ELR (cell line): ENCODE measurements around the gene NRP1.
"Not testable (repeated sequence)": the region's sequence is repeated elsewhere in the genome, so short reads cannot be mapped to it uniquely, and the experiment has no call there.

Experiments
- DNase-seq: peaks from one replicate; pipeline ENCODE4 v3.0.0-alpha.2; 2015; ENCODE audit warnings: low read depth

The NRP1 gene

GRCh38 chr10:33321516-33321915 lies 13.0 kb downstream of the NRP1 start:
- no peak for DNase-seq

GRCh38 chr10:33320288-33320687 lies 14.2 kb downstream of the NRP1 start:
- no peak for DNase-seq

GRCh38 chr10:33315891-33316290 lies 18.6 kb downstream of the NRP1 start:
- DNase-seq: no peak

GRCh38 chr10:33314811-33315561 lies 19.5 kb downstream of the NRP1 start:
- DNase-seq: peak; percentile 29

- no peak for DNase-seq
Measured at GRCh38 chr10:33311640-33312039, 22.8 kb downstream of the NRP1 start.

- no peak for DNase-seq
Measured at GRCh38 chr10:33310853-33311252, 23.6 kb downstream of the NRP1 start.

GRCh38 chr10:33309406-33309805 lies 25.1 kb downstream of the NRP1 start:
- no peak for DNase-seq

- no peak for DNase-seq
Measured at GRCh38 chr10:33307835-33308234, 26.6 kb downstream of the NRP1 start.

- DNase-seq: peak; percentile 36
Measured at GRCh38 chr10:33306701-33307519, 27.6 kb downstream of the NRP1 start.

- DNase-seq: no peak
Measured at GRCh38 chr10:33306126-33306525, 28.3 kb downstream of the NRP1 start.

GRCh38 chr10:33304423-33305225 lies 29.8 kb downstream of the NRP1 start:
- no peak for DNase-seq

GRCh38 chr10:33303988-33304387 lies 30.5 kb downstream of the NRP1 start:
- DNase-seq: no peak

- no peak for DNase-seq
Measured at GRCh38 chr10:33302208-33302829, 32.1 kb downstream of the NRP1 start.

GRCh38 chr10:33301097-33301789 lies 33.2 kb downstream of the NRP1 start:
- no peak for DNase-seq

- not testable (repeated sequence) for DNase-seq
Measured at GRCh38 chr10:33300544-33300943, 33.9 kb downstream of the NRP1 start.

GRCh38 chr10:33298893-33299292 lies 35.6 kb downstream of the NRP1 start:
- no peak for DNase-seq

- DNase-seq: no peak
Measured at GRCh38 chr10:33298110-33298509, 36.4 kb downstream of the NRP1 start.

GRCh38 chr10:33295851-33296250 lies 38.6 kb downstream of the NRP1 start:
- DNase-seq: no peak

- no peak for DNase-seq
Measured at GRCh38 chr10:33293531-33294170, 40.8 kb downstream of the NRP1 start.

- DNase-seq: no peak
Measured at GRCh38 chr10:33293076-33293475, 41.4 kb downstream of the NRP1 start.

GRCh38 chr10:33291053-33291592 lies 43.3 kb downstream of the NRP1 start:
- peak; percentile 91 for DNase-seq
